DND-41 (cell line): ENCODE results near the gene SLC34A3.

Experiments
- ATAC-seq: fragments of 200-7000 bp; cut with Tn5 transposase; 3 replicates; pipeline ENCODE4 v1.9.1; 2021; ENCODE audit warnings: low read depth; ENCODE audit not compliant: insufficient read depth
- DNase-seq: peaks from one replicate; pipeline ENCODE4 v3.0.0-alpha.2; 2020
- H2AFZ ChIP-seq: 2 replicates; pipeline ENCODE4 v1.6.0; 2012; ENCODE audit warnings: low read depth, low read length
- H3K27ac ChIP-seq: 2 replicates; pipeline ENCODE4 v1.5.1; 2012; ENCODE audit warnings: low read length, inconsistent platforms
- H3K27me3 ChIP-seq: fragments of 200-600 bp; sonication (generic); 2 replicates; pipeline ENCODE4 v1.6.0; 2012; ENCODE audit warnings: low read length, mild to moderate bottlenecking, inconsistent platforms; ENCODE audit not compliant: insufficient read depth, poor library complexity
- H3K36me3 ChIP-seq: 2 replicates; pipeline ENCODE4 v1.5.1; 2012; ENCODE audit warnings: low read length, inconsistent platforms; ENCODE audit not compliant: insufficient read depth
- H3K4me1 ChIP-seq: 2 replicates; pipeline ENCODE4 v1.5.1; 2012; ENCODE audit warnings: mild to moderate bottlenecking, low read length; ENCODE audit not compliant: insufficient read depth
- H3K4me2 ChIP-seq: 2 replicates; pipeline ENCODE4 v1.6.0; 2012; ENCODE audit warnings: mild to moderate bottlenecking, moderate library complexity, low read length, inconsistent platforms; ENCODE audit not compliant: insufficient read depth
- H3K4me3 ChIP-seq, 2 experiments: fragments of 200-600 bp in 1 of 2; shearing (Covaris generic) in 1 of 2; 2 replicates each; pipeline ENCODE4 v1.5.1; 2012 to 2016; ENCODE audit warnings: inconsistent platforms in 2 of 2, low read length in 2 of 2, mild to moderate bottlenecking in 2 of 2, low read depth in 1 of 2, moderate library complexity in 1 of 2
- H3K79me2 ChIP-seq: 2 replicates; pipeline ENCODE4 v1.6.0; 2012; ENCODE audit warnings: low read length, inconsistent platforms; ENCODE audit not compliant: insufficient read depth
- H3K9ac ChIP-seq: 2 replicates; pipeline ENCODE4 v1.6.0; 2012; ENCODE audit warnings: low read depth, mild to moderate bottlenecking, inconsistent platforms, low read length, moderate library complexity
- H3K9me3 ChIP-seq: 2 replicates; pipeline ENCODE4 v1.5.1; 2012; ENCODE audit warnings: low read length, moderate library complexity, mild to moderate bottlenecking, inconsistent platforms; ENCODE audit not compliant: insufficient read depth, severe bottlenecking
- H4K20me1 ChIP-seq: 2 replicates; pipeline ENCODE4 v1.6.0; 2012; ENCODE audit warnings: low read length; ENCODE audit not compliant: insufficient read depth
- EZH2 ChIP-seq: IDR thresholded peaks from 3 replicates; pipeline ENCODE4 v1.6.1; 2012; ENCODE audit warnings: borderline replicate concordance, low read depth, mild to moderate bottlenecking, moderate library complexity, low read length, inconsistent platforms; ENCODE audit not compliant: severe bottlenecking
- TF ChIP-seq, protein P1 (sequence below): IDR thresholded peaks from 2 replicates; pipeline ENCODE4 v1.5.1; 2012; ENCODE audit warnings: borderline replicate concordance, low read length, moderate library complexity, mild to moderate bottlenecking; ENCODE audit not compliant: poor library complexity, severe bottlenecking; ENCODE audit errors: extremely low read depth

The SLC34A3 gene

DNA sequence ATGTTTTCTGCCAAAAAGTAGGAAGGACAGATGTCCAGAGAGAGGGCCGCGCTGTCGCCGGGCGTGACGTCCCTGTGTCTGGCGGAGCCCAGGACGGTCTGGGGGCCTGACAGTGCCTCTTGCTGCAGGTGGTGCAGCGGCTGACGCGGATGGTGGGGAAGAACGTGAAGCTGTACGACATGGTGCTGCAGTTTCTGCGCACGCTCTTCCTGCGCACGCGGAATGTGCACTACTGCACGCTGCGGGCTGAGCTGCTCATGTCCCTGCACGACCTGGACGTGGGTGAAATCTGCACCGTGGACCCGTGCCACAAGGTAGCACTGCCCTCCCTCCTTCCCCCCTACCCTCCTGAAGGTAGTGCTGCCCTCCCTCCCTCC, 32.2 kb downstream of the SLC34A3 start:
- Histone ChIP-seq H3K79me2 (peaks cover 12% of the 10 kb centered on the region; the same call in 1 of the 2 replicates), H3K4me3 (no peak overlapping the region), H2AFZ (no peak overlapping the region), H3K27ac (no peak overlapping the region), H4K20me1 (peaks cover 8% of the 10 kb centered on the region), H3K9ac (no peak overlapping the region), H3K9me3 (no peaks in the 10 kb centered on the region), H3K4me2 (no peak overlapping the region), H3K36me3 (peaks cover 54% of the 10 kb centered on the region), H3K27me3 (no peaks in the 10 kb centered on the region), H3K4me1 (no peaks in the 10 kb centered on the region)
- ATAC-seq (no peak), DNase-seq (no peak)
- TF ChIP-seq, protein P1, sequence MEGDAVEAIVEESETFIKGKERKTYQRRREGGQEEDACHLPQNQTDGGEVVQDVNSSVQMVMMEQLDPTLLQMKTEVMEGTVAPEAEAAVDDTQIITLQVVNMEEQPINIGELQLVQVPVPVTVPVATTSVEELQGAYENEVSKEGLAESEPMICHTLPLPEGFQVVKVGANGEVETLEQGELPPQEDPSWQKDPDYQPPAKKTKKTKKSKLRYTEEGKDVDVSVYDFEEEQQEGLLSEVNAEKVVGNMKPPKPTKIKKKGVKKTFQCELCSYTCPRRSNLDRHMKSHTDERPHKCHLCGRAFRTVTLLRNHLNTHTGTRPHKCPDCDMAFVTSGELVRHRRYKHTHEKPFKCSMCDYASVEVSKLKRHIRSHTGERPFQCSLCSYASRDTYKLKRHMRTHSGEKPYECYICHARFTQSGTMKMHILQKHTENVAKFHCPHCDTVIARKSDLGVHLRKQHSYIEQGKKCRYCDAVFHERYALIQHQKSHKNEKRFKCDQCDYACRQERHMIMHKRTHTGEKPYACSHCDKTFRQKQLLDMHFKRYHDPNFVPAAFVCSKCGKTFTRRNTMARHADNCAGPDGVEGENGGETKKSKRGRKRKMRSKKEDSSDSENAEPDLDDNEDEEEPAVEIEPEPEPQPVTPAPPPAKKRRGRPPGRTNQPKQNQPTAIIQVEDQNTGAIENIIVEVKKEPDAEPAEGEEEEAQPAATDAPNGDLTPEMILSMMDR, result no peak
- TF ChIP-seq EZH2, result no peak

DNA sequence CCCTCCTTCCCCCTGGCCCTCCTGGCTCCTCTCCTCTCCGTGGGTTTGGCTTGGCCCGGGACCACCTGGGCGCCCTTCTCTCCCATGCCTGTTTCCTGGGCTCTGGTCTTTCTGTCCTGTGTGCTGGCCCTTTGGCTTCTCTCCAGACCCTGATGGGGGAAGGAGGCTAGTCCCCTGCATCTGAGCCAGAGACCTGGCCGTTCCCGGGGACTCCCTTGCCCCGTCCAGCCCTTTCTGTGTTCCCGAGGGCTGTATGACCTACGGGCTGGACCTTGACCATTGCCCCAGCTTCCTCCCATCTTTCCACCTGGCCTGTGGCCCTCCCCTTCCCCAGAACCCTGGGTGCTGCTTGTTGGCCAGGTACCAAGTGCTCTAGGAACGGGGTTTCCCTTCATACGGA, 32.8 kb downstream of the SLC34A3 start:
- TF ChIP-seq, protein P1, result no peak
- TF ChIP-seq EZH2, result no peak
- no peaks in the 10 kb centered on the region for H3K9me3 ChIP-seq
- H3K9ac ChIP-seq, result no peak overlapping the region
- H3K36me3 ChIP-seq, result peaks cover 55% of the 10 kb centered on the region
- no peaks in the 10 kb centered on the region for H3K4me1 ChIP-seq
- ATAC-seq (no peak), DNase-seq (no peak)
- no peak overlapping the region for H3K27ac ChIP-seq
- H3K4me3 ChIP-seq, result no peak overlapping the region
- peaks cover 11% of the 10 kb centered on the region for H4K20me1 ChIP-seq
- H3K79me2 ChIP-seq, result peaks cover 9% of the 10 kb centered on the region; the same call in 1 of the 2 replicates
- no peak overlapping the region for H2AFZ ChIP-seq
- no peak overlapping the region for H3K4me2 ChIP-seq
- no peaks in the 10 kb centered on the region for H3K27me3 ChIP-seq

DNA sequence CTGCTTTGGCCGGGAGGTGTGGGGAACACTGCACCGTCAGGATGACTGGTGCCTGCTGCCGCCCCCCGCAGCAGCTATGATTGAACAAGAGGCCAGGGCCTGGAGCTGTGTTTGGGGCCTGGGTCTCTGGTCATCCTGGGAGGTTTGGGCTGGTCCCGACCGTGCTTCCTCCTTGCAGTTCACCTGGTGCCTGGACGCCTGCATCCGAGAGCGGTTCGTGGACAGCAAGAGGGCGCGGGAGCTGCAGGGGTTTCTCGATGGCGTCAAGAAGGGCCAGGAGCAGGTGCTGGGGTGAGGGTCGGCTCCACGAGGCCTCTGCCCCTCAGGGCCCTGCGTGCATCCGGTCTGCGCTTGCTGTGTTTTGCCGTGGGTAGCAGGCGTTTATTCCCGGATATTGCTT, 33.4 kb downstream of the SLC34A3 start:
- no peak for TF ChIP-seq EZH2
- TF ChIP-seq, protein P1, result no peak
- Histone ChIP-seq H3K9me3 (no peaks in the 10 kb centered on the region), H3K4me3 (no peak overlapping the region), H3K36me3 (peaks cover 55% of the 10 kb centered on the region), H3K4me1 (no peaks in the 10 kb centered on the region), H3K27ac (no peak overlapping the region), H3K27me3 (no peaks in the 10 kb centered on the region), H2AFZ (no peak overlapping the region), H3K79me2 (peaks cover 5% of the 10 kb centered on the region; the same call in 1 of the 2 replicates), H4K20me1 (peaks cover 16% of the 10 kb centered on the region), H3K9ac (no peak overlapping the region), H3K4me2 (no peak overlapping the region)
- ATAC-seq (no peak), DNase-seq (no peak)

DNA sequence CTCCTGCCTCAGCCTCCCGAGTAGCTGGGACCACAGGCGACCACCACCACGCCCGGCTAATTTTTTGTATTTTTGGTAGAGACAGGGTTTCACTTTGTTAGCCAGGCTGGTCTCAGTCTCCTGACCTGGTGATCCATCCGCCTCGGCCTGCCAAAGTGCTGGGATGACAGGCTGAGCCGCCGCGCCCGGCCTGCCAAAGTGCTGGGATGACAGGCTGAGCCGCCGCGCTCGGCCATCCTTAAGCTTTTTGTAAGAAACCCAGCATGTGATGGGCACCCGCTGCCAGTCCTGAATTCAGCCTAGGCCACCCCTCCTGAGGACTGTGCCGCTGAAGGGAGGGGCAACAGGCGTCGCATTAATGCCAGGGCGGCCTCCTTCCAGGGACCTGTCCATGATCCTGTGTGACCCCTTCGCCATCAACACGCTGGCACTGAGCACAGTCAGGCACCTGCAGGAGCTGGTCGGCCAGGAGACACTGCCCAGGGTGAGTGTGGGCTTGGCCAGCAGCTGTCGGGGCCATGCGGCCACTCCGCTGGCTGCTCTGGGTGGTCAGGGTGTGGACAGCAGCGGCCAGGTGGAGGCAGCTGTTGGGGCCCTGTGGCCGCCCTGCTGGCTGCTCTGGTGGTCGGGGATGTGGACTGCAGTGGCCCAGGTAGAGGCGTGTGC, 34.9 kb downstream of the SLC34A3 start:
- DNase-seq, result no peak
- no peak overlapping the region for H3K9ac ChIP-seq
- no peak overlapping the region for H2AFZ ChIP-seq
- H3K27me3 ChIP-seq, result no peaks in the 10 kb centered on the region
- no peak overlapping the region for H3K4me3 ChIP-seq
- ATAC-seq, result no peak
- H3K4me1 ChIP-seq, result no peaks in the 10 kb centered on the region
- TF ChIP-seq, protein P1, result no peak
- TF ChIP-seq EZH2, result no peak
- 0 out of 2 replicates have a peak, but pooled peaks cover 2% of the 10 kb centered on the region for H3K79me2 ChIP-seq
- no peaks in the 10 kb centered on the region for H3K9me3 ChIP-seq
- no peak overlapping the region for H3K4me2 ChIP-seq
- H3K27ac ChIP-seq, result no peak overlapping the region
- H3K36me3 ChIP-seq, result peaks cover 58% of the 10 kb centered on the region
- H4K20me1 ChIP-seq, result peaks cover 16% of the 10 kb centered on the region
